GM19455 (cell line): ENCODE results near the gene LRRC75A.

Source experiments
- ATAC-seq: cut with Tn5 transposase; IDR thresholded peaks from one replicate; pipeline ENCODE4 v1.9.1; 2021; ENCODE audit not compliant: unreplicated experiment

LRRC75A gene

GRCh38 chr17:16437083-16437482, 54.9 kb downstream of the LRRC75A start:
- ATAC-seq, result no peak

GRCh38 chr17:16435925-16436886, 55.8 kb downstream of the LRRC75A start:
- ATAC-seq, result no peak

GRCh38 chr17:16434662-16435061, 57.3 kb downstream of the LRRC75A start:
- no peak for ATAC-seq

GRCh38 chr17:16433514-16433913, 58.5 kb downstream of the LRRC75A start:
- no peak for ATAC-seq

GRCh38 chr17:16432017-16432416, 60.0 kb downstream of the LRRC75A start:
- no peak for ATAC-seq

- ATAC-seq, result no peak
Measured at GRCh38 chr17:16430650-16431049, 61.3 kb downstream of the LRRC75A start.

GRCh38 chr17:16429083-16429482, 62.9 kb downstream of the LRRC75A start:
- no peak for ATAC-seq

GRCh38 chr17:16428098-16428882, 63.7 kb downstream of the LRRC75A start:
- no peak for ATAC-seq

GRCh38 chr17:16427020-16427419, 65.0 kb downstream of the LRRC75A start:
- no peak for ATAC-seq

- no peak for ATAC-seq
Measured at GRCh38 chr17:16425698-16426659, 66.0 kb downstream of the LRRC75A start.

GRCh38 chr17:16425202-16425601, 66.8 kb downstream of the LRRC75A start:
- no peak for ATAC-seq

- no peak for ATAC-seq
Measured at GRCh38 chr17:16423226-16423872, 68.6 kb downstream of the LRRC75A start.

- no peak for ATAC-seq
Measured at GRCh38 chr17:16422416-16422815, 69.6 kb downstream of the LRRC75A start.

- no peak for ATAC-seq
Measured at GRCh38 chr17:16419929-16420271, 72.1 kb downstream of the LRRC75A start.

GRCh38 chr17:16419074-16419928, 72.7 kb downstream of the LRRC75A start:
- ATAC-seq, result peak; percentile 43

GRCh38 chr17:16418685-16419068, 73.3 kb downstream of the LRRC75A start:
- no peak for ATAC-seq

- ATAC-seq, result no peak
Measured at GRCh38 chr17:16417896-16418684, 73.9 kb downstream of the LRRC75A start.

- ATAC-seq, result no peak
Measured at GRCh38 chr17:16417399-16417798, 74.6 kb downstream of the LRRC75A start.
